Epithelial cell of esophagus (primary cell): Measurements from ENCODE around the gene FARS2.

ENCODE experiments used
- DNase-seq: peaks from one replicate; pipeline ENCODE4 v3.0.0; 2010; ENCODE audit warnings: low read depth
- H3K4me3 ChIP-seq: 2 replicates; pipeline ENCODE4 v1.5.1; 2011; ENCODE audit warnings: mild to moderate bottlenecking, low read length, control low read depth
- TF ChIP-seq, protein P1 (sequence below): IDR thresholded peaks from 2 replicates; pipeline ENCODE4 v1.5.1; 2011; ENCODE audit warnings: low read depth, mild to moderate bottlenecking, low read length, control low read depth, inconsistent platforms; ENCODE audit not compliant: insufficient read depth; ENCODE audit errors: missing control alignments

FARS2 gene

GRCh38 chr6:5290097-5290496, 28.8 kb downstream of the FARS2 start:
- TF ChIP-seq, protein P1, sequence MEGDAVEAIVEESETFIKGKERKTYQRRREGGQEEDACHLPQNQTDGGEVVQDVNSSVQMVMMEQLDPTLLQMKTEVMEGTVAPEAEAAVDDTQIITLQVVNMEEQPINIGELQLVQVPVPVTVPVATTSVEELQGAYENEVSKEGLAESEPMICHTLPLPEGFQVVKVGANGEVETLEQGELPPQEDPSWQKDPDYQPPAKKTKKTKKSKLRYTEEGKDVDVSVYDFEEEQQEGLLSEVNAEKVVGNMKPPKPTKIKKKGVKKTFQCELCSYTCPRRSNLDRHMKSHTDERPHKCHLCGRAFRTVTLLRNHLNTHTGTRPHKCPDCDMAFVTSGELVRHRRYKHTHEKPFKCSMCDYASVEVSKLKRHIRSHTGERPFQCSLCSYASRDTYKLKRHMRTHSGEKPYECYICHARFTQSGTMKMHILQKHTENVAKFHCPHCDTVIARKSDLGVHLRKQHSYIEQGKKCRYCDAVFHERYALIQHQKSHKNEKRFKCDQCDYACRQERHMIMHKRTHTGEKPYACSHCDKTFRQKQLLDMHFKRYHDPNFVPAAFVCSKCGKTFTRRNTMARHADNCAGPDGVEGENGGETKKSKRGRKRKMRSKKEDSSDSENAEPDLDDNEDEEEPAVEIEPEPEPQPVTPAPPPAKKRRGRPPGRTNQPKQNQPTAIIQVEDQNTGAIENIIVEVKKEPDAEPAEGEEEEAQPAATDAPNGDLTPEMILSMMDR: no peak
- DNase-seq: no peak
- no peak overlapping the region for H3K4me3 ChIP-seq

DNA sequence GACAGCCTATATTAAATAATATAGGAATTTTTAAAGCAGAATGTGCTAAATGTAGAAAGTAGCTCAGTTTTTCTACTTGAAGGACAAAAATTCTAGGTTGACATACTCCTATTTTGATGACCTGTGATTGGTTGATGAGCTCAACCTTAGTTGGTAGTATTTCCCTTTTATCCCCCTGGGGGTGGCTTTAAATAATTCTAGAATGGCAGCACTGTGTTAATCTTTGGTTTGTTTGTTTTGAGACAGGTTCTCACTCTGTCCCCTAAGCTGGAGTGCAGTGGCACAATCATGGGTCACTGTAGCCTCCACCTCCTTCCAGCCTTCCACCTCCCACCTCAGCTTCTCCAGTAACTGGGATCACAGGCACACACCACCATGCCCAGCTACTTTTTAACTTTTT, 29.2 kb downstream of the FARS2 start:
- TF ChIP-seq, protein P1: no peak
- DNase-seq: no peak
- no peak overlapping the region for H3K4me3 ChIP-seq

DNA sequence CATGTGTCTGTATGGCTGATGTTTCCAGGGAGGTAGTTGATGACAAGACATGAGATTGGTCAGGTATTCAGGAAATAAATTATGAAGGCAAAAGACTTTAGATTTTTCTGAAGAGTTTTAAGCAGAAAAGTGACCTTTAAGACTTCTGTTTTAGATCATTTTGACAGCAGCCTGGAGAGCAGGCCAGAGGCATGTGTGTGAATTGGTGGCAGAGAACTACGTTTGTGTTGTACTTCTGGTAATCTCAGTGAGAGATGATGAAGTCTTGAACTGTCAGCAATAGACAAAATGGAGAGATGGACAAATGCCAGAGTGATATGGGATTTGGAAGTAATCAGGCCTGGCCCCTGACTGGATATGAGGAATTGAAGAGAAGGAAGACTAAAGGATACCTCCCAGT, 30.8 kb downstream of the FARS2 start:
- no peak overlapping the region for H3K4me3 ChIP-seq
- DNase-seq: no peak
- TF ChIP-seq, protein P1: no peak

DNA sequence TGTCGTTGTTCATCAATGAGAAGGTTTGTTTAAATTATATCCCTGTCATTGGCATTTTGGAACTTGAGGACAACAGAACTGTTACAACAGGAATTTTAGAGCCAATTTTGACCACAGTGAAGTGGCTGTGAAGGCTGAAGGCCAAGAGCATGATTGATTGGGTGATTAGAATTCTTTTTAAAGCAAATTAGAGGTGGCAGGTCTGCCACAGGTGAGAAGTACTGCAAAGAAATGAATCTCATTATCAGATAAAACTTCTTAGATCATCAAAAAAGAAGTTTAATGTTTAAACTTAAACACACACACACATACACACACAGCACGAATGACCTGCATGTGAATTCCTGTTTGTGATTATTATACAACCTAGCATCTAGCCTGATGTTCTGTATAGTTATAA, 32.4 kb downstream of the FARS2 start:
- TF ChIP-seq, protein P1: no peak
- DNase-seq: no peak
- H3K4me3 ChIP-seq: no peak overlapping the region

GRCh38 chr6:5294392-5295211, 33.3 kb downstream of the FARS2 start:
- TF ChIP-seq, protein P1: no peak
- no peak for DNase-seq
- H3K4me3 ChIP-seq: no peak overlapping the region

DNA sequence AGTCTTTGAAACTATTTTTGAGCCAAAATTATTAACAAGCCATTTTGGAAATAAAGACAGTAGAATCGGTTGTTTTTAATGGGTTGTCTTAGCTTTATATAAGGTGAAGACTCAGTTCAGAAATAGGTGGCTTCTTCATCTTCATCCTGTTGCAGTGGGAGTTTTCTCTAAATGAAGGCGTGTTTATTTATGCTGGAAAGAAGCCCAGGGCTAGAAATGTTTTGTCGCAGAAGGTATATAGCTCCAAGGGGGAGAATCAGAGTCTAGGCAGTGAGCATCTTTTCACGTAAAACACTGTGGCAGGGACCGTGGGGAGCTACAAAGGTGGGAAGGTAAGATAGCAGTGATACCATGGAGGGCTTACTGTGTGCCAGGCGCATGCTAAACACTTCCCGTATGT, 34.3 kb downstream of the FARS2 start:
- TF ChIP-seq, protein P1: no peak
- no peak for DNase-seq
- no peak overlapping the region for H3K4me3 ChIP-seq

DNA sequence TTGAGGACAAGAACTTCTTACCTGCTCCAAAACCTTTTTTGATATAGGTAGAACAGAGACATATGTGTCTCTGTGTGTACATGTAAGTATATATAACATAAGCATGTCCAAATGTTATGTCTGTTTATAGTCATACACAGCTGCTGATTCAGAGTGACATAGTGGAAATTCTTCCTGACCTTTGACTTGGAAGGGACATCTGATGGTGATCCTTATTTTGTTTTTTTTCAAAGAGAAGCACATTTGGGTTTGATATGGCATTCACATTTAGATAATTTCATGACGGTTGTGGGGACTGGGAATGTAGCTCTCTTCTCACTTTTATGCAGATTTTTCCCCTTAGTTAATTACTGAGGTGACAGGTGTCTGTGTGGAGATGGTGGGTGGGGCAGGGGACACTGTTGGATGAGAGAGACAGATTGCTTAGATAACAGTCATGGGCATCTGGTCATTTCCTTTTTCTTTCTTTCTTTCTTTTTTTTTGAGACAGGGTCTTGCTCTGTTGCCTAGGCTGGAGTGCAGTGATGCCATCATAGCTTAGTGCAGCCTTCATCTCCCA, 39.0 kb downstream of the FARS2 start:
- H3K4me3 ChIP-seq: no peak overlapping the region
- DNase-seq: no peak
- TF ChIP-seq, protein P1: no peak
